Neural progenitor cell (in vitro differentiated cells): ENCODE data around the gene CHIT1. TPM values are rescaled to one million over a fixed set of nuclear protein-coding genes. Genes with fewer than 3 reads are reported as not detected.

ENCODE experiments used
- DNase-seq: peaks from one replicate; pipeline ENCODE4 v3.0.0-alpha.2; 2016; ENCODE audit warnings: low spot score
- H2AFZ ChIP-seq: fragments of 200-600 bp; sonication (generic); replicated peaks from 2 replicates; pipeline ENCODE4 v1.6.1; 2016; ENCODE audit warnings: antibody characterized with exemption
- H3F3A ChIP-seq: fragments of 200-600 bp; sonication (generic); 2 replicates; pipeline ENCODE4 v1.6.1; 2016; ENCODE audit warnings: antibody characterized with exemption, low read depth
- H3K27ac ChIP-seq: fragments of 200-600 bp; sonication (generic); 2 replicates; pipeline ENCODE4 v1.5.1; 2016; ENCODE audit warnings: mild to moderate bottlenecking
- H3K27me3 ChIP-seq: fragments of 200-600 bp; sonication (generic); 2 replicates; pipeline ENCODE4 v1.6.1; 2016; ENCODE audit warnings: mild to moderate bottlenecking, moderate library complexity
- H3K36me3 ChIP-seq: fragments of 200-600 bp; sonication (generic); 2 replicates; pipeline ENCODE4 v1.5.1; 2016
- H3K4me1 ChIP-seq: fragments of 200-600 bp; sonication (generic); 2 replicates; pipeline ENCODE4 v1.6.1; 2016; ENCODE audit warnings: mixed run types
- H3K4me2 ChIP-seq: fragments of 200-600 bp; sonication (generic); 2 replicates; pipeline ENCODE4 v1.6.1; 2016
- H3K4me3 ChIP-seq: fragments of 200-600 bp; sonication (generic); 2 replicates; pipeline ENCODE4 v1.5.1; 2016
- H3K79me2 ChIP-seq: fragments of 200-600 bp; sonication (generic); 2 replicates; pipeline ENCODE4 v1.6.1; 2016; ENCODE audit warnings: low read depth
- H3K9ac ChIP-seq: fragments of 200-600 bp; sonication (generic); 2 replicates; pipeline ENCODE4 v1.6.1; 2016
- H3K9me3 ChIP-seq: fragments of 200-600 bp; sonication (generic); 2 replicates; pipeline ENCODE4 v1.5.1; 2016; ENCODE audit warnings: low read depth
- H4K20me1 ChIP-seq: fragments of 200-600 bp; sonication (generic); 2 replicates; pipeline ENCODE4 v1.6.1; 2016; ENCODE audit warnings: low read depth
- H3K27ac Mint-ChIP-seq: 3 replicates; pipeline ENCODE4 v1.8.0; 2021; ENCODE audit warnings: mixed read lengths
- H3K27me3 Mint-ChIP-seq: 2 replicates; pipeline ENCODE4 v1.8.0; 2022; ENCODE audit warnings: low read depth, mild to moderate bottlenecking, inconsistent platforms, moderate library complexity, mixed read lengths; ENCODE audit not compliant: insufficient read depth
- H3K36me3 Mint-ChIP-seq: 3 replicates; pipeline ENCODE4 v1.8.0; 2021; ENCODE audit warnings: mixed read lengths
- H3K4me1 Mint-ChIP-seq: 3 replicates; pipeline ENCODE4 v1.8.0; 2021; ENCODE audit warnings: mixed read lengths
- H3K4me3 Mint-ChIP-seq: 3 replicates; pipeline ENCODE4 v1.8.0; 2021; ENCODE audit warnings: mild to moderate bottlenecking, moderate library complexity, mixed read lengths
- H3K9me3 Mint-ChIP-seq: 3 replicates; pipeline ENCODE4 v1.8.0; 2020; ENCODE audit warnings: mixed read lengths
- CTCF ChIP-seq: fragments of 200-600 bp; sonication (generic); IDR thresholded peaks from 2 replicates; pipeline ENCODE4 v1.5.1; 2017; ENCODE audit warnings: antibody characterized with exemption, mild to moderate bottlenecking
- EZH2 ChIP-seq: fragments of 200-600 bp; sonication (generic); IDR thresholded peaks from 2 replicates; pipeline ENCODE4 v1.6.1; 2017; ENCODE audit warnings: antibody characterized with exemption, mild to moderate bottlenecking, moderate library complexity
- EZH2phosphoT487 ChIP-seq: fragments of 200-600 bp; sonication (generic); IDR thresholded peaks from 2 replicates; pipeline ENCODE4 v1.6.1; 2017; ENCODE audit warnings: antibody characterized with exemption
- total RNA-seq: library from RNA; depleted of rRNA; stranded (reverse); fragments of >200 nt; gene quantifications from 2 replicates; pipeline ENCODE4 v1.2.3, GENCODE V29; 2015; ENCODE audit warnings: low replicate concordance

CHIT1 gene
- total RNA-seq, 1 donor from 2014 or later: 0.11 TPM

GRCh38 chr1:203276916-203277545 is 47.6 kb upstream of the CHIT1 start:
- no peak overlapping the region for H3K9ac ChIP-seq
- Mint-ChIP-seq H3K4me3 (no peak overlapping the region), H3K36me3 (no peaks in the 10 kb centered on the region), H3K27me3 (peaks cover 7% of the 10 kb centered on the region), H3K9me3 (no peaks in the 10 kb centered on the region), H3K4me1 (peaks cover 51% of the 10 kb centered on the region), H3K27ac (peak overlapping the region; percentile 46)
- no peak overlapping the region for H2AFZ ChIP-seq
- no peaks in the 10 kb centered on the region for H3K36me3 ChIP-seq
- H4K20me1 ChIP-seq: no peaks in the 10 kb centered on the region
- no peaks in the 10 kb centered on the region for H3K79me2 ChIP-seq
- H3K4me2 ChIP-seq: no peak overlapping the region
- peaks cover 30% of the 10 kb centered on the region for H3K4me1 ChIP-seq
- no peak overlapping the region for H3K27ac ChIP-seq
- H3K9me3 ChIP-seq: no peaks in the 10 kb centered on the region
- peaks cover 9% of the 10 kb centered on the region for H3K27me3 ChIP-seq
- H3K4me3 ChIP-seq: no peak overlapping the region
- no peak for DNase-seq
- TF ChIP-seq EZH2phosphoT487 (no peak), EZH2 (no peak), CTCF (no peak)
- peaks cover 4% of the 10 kb centered on the region for H3F3A ChIP-seq

- TF ChIP-seq EZH2phosphoT487 (no peak), CTCF (no peak)
- Mint-ChIP-seq H3K36me3 (no peaks in the 10 kb centered on the region), H3K4me3 (no peak overlapping the region), H3K27me3 (peaks cover 5% of the 10 kb centered on the region), H3K27ac (no peak overlapping the region), H3K9me3 (no peaks in the 10 kb centered on the region), H3K4me1 (peaks cover 52% of the 10 kb centered on the region)
- H3K79me2 ChIP-seq: no peaks in the 10 kb centered on the region
- H2AFZ ChIP-seq: no peak overlapping the region
- H3K4me1 ChIP-seq: peaks cover 30% of the 10 kb centered on the region
- no peak overlapping the region for H3K4me3 ChIP-seq
- peaks cover 4% of the 10 kb centered on the region for H3F3A ChIP-seq
- no peak overlapping the region for H3K4me2 ChIP-seq
- no peak overlapping the region for H3K9ac ChIP-seq
- peaks cover 12% of the 10 kb centered on the region for H3K27me3 ChIP-seq
- no peaks in the 10 kb centered on the region for H3K9me3 ChIP-seq
- H3K27ac ChIP-seq: no peak overlapping the region
- H3K36me3 ChIP-seq: no peaks in the 10 kb centered on the region
- no peak for DNase-seq
- H4K20me1 ChIP-seq: no peaks in the 10 kb centered on the region
These were observed 46.9 kb upstream of the CHIT1 start for GRCh38 chr1:203276408-203276807.

- Mint-ChIP-seq H3K4me1 (peaks cover 53% of the 10 kb centered on the region), H3K27me3 (peaks cover 5% of the 10 kb centered on the region), H3K27ac (peak overlapping the region; percentile 42), H3K9me3 (no peaks in the 10 kb centered on the region), H3K4me3 (no peak overlapping the region), H3K36me3 (no peaks in the 10 kb centered on the region)
- DNase-seq: no peak
- TF ChIP-seq CTCF: no peak
- Histone ChIP-seq H3K9me3 (no peaks in the 10 kb centered on the region), H3K4me1 (peaks cover 30% of the 10 kb centered on the region), H4K20me1 (no peaks in the 10 kb centered on the region), H2AFZ (no peak overlapping the region), H3K4me2 (no peak overlapping the region), H3K4me3 (no peak overlapping the region), H3K36me3 (no peaks in the 10 kb centered on the region), H3F3A (peaks cover 4% of the 10 kb centered on the region), H3K79me2 (no peaks in the 10 kb centered on the region), H3K9ac (no peak overlapping the region), H3K27ac (no peak overlapping the region), H3K27me3 (peaks cover 12% of the 10 kb centered on the region)
These were observed 46.3 kb upstream of the CHIT1 start for GRCh38 chr1:203275656-203276272.
